Thyroid gland (tissue), 4 donors: Measurements from ENCODE around the gene CBL.

Experiments
- POLR2A ChIP-seq, 2 donors: fragments of 450-650 bp; IDR thresholded peaks; one replicate each; pipeline ENCODE4 v1.6.1; 2017; ENCODE audit warnings: antibody characterized with exemption in 2 of 2, mild to moderate bottlenecking in 2 of 2, moderate library complexity in 1 of 2
- TF ChIP-seq, protein P1 (sequence below), 6 experiments: fragments of 200-600 bp in 3 of 6; fragments of 450-650 bp in 3 of 6; sonication (generic) in 3 of 6; IDR thresholded peaks; one replicate each; pipeline ENCODE4 v1.5.1; 2016 to 2019; ENCODE audit warnings: antibody characterized with exemption in 6 of 6, mild to moderate bottlenecking in 2 of 6, inconsistent platforms in 1 of 6, moderate library complexity in 1 of 6

GRCh38 chr11:119187123-119187892, 18.8 kb upstream of the CBL start:
- TF ChIP-seq, protein P1, sequence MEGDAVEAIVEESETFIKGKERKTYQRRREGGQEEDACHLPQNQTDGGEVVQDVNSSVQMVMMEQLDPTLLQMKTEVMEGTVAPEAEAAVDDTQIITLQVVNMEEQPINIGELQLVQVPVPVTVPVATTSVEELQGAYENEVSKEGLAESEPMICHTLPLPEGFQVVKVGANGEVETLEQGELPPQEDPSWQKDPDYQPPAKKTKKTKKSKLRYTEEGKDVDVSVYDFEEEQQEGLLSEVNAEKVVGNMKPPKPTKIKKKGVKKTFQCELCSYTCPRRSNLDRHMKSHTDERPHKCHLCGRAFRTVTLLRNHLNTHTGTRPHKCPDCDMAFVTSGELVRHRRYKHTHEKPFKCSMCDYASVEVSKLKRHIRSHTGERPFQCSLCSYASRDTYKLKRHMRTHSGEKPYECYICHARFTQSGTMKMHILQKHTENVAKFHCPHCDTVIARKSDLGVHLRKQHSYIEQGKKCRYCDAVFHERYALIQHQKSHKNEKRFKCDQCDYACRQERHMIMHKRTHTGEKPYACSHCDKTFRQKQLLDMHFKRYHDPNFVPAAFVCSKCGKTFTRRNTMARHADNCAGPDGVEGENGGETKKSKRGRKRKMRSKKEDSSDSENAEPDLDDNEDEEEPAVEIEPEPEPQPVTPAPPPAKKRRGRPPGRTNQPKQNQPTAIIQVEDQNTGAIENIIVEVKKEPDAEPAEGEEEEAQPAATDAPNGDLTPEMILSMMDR (IDR thresholded peaks at IDR 0.05) = no peak
- no peak for TF ChIP-seq POLR2A (IDR thresholded peaks at IDR 0.05)
